GM08714 (cell line): ENCODE measurements around the gene YAP1.

ENCODE experiments used
- H3K4me3 ChIP-seq: fragments of 200-500 bp; sonication (Bioruptor generic); 2 replicates; pipeline ENCODE4 v1.5.1; 2014; ENCODE audit warnings: mild to moderate bottlenecking, low read length, inconsistent platforms
- ZNF274 ChIP-seq: IDR thresholded peaks from 2 replicates; pipeline ENCODE4 v1.6.1; 2012; ENCODE audit warnings: mild to moderate bottlenecking, low read depth, low read length

Gene YAP1

GRCh38 chr11:102138670-102139069, 28.4 kb downstream of the YAP1 start:
- no peak for TF ChIP-seq ZNF274
- H3K4me3 ChIP-seq = no peak overlapping the region

DNA sequence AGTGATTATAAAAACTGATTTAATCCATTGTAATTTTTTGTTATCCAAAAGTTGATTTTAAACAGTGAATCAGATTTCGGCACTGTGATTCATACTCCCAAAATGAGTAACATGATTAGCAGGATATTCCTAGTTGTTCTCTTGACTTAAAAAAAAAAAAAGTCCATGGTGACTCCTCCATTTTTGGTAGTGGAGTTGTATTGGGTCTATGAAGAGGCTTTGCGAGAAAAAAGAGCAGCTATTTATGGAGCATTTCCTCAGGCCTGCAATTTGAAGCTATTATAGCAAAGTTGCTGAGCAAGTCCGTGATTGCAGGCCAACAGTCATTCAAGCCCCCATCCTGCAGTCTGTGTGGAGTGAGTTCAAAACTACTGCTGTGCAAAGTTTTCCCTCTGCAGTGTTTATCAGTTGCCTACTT, 28.8 kb downstream of the YAP1 start:
- TF ChIP-seq ZNF274 = no peak
- no peak overlapping the region for H3K4me3 ChIP-seq

DNA sequence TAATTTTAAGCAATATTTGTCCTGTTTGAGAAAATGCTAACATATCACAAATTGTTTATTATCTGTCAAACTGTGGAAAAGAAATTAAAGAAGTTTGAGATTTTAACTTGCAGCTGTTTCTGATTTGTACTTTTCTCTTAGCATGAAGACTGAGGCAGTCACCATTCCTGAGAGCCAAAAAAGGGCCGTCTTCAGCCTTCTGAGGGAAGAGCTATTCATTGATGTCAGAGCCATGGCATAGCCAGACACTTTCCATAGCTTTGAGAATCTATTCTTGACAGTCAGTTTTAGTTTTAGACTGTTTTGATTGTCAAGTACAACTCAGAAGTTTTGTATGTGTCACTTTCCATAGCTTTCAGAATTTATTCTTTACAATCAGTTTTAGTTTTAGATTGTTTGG, 32.1 kb downstream of the YAP1 start:
- TF ChIP-seq ZNF274 = no peak

DNA sequence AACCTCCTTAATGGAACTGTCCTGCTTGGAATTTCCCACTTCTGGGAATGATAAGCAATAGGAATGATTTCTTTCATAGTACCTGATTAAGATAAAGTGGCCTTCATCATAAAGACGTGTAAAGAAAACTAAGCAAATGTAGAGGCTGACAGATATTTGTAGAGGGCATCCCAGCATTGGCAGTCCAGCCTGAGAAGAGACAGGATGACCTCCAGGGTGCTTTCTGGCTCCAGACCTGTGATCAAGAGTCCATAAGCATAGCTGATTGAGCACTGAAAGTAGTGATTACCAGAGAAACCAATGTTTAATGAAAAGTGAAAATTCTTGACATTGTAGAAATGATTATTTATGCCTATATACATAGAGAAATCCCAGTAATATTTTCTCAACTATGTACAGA, 33.6 kb downstream of the YAP1 start:
- no peak overlapping the region for H3K4me3 ChIP-seq
- no peak for TF ChIP-seq ZNF274

More for the DNA sequence above, 32.1 kb downstream of the YAP1 start:
- H3K4me3 ChIP-seq = no peak overlapping the region

GRCh38 chr11:102144357-102145355, 34.4 kb downstream of the YAP1 start:
- TF ChIP-seq ZNF274 = no peak
- H3K4me3 ChIP-seq = no peak overlapping the region

- H3K4me3 ChIP-seq = no peak overlapping the region
- TF ChIP-seq ZNF274 = no peak
Measured at GRCh38 chr11:102147015-102147414, 36.8 kb downstream of the YAP1 start.

DNA sequence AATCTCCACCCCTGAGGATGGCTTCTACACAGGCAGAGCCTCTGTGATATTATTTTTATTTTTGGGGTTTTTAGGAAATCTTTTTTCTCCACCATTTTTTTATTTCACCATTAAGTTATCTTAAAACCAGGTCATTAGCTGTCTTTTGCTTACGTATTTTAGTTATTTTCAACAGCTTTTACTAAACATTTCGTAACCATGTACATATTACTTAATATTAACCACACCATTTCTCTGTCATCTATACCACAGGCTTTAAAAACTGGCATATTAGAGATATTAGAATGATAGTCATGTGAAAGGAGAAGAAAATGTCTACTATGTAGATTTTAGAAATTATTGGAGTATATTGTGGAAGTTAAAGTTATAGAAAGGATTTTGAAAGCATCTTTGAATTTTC, 37.4 kb downstream of the YAP1 start:
- TF ChIP-seq ZNF274 = no peak
- H3K4me3 ChIP-seq = no peak overlapping the region

DNA sequence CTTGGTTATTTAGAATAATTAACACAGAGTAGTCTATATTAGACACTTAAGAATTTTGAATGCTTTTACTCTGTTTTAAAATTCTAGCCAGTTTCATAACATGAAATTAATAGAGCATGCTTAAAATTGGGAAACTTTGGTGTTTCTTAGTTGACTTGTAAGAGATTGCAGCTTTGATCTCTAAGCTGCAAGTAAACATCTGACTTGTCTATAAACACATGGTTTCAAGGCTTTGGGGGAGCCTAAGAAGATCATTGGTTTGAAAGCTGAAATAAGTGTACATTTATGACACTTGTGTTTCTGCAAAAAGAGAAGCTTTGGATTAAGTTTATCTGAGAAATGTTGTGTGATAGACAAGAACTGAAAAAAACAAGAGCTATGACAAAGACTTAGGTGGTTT, 37.8 kb downstream of the YAP1 start:
- TF ChIP-seq ZNF274 = no peak
- no peak overlapping the region for H3K4me3 ChIP-seq

DNA sequence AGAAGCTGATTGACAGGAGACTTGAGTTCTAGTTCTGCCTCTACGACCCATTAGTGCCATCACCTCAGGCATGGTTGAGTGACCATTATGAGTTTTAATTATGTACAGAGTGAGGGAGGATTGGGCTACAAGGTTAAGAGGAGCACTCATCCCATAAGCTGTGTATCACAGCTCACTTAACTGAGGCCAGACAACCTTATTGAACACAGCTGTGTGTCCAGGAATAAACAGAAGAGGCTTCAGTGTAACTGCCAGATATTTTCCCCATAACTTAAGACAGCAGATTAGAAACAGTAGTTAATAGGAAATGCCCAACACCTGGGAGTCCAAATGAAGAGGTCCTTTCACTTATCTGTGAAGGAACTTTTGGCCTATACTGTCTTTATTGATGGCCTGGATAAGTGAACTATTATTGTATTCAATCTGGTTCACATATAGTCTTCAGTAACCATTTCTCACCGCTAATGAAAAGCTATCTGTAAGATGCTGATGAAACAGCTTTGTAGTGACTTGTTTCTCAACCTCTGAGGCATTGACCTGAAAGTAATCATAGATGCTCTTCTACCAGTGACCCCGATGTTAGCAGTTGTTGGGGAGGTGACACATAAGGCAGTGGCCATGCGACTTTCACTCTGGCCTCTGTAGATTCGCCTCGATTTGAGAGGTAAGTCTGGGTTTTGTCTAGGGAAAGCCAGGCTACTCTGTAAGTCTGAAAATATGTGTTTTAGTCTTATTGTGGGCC, 41.7 kb downstream of the YAP1 start:
- no peak overlapping the region for H3K4me3 ChIP-seq
- no peak for TF ChIP-seq ZNF274

DNA sequence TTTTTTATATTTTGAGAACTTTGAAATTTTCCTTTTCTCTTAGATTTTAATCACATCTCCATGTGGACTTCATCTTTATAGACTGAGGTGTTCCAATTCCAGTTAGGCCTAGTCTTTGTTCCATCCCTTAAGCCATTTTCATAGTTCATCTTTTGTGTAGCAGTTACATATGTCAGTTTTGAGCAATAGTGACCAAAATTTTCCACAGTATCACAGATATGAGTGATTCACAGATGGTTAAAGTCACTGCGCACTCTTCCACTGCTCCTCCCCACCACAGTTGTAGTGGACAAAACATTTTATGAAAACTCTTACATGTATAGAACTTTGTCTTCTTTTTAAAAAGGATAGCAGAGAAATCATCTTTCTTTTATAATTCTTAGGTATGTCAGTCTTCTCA, 42.8 kb downstream of the YAP1 start:
- no peak overlapping the region for H3K4me3 ChIP-seq
- TF ChIP-seq ZNF274 = no peak

GRCh38 chr11:102154806-102155205, 44.6 kb downstream of the YAP1 start:
- no peak for TF ChIP-seq ZNF274
- no peak overlapping the region for H3K4me3 ChIP-seq

DNA sequence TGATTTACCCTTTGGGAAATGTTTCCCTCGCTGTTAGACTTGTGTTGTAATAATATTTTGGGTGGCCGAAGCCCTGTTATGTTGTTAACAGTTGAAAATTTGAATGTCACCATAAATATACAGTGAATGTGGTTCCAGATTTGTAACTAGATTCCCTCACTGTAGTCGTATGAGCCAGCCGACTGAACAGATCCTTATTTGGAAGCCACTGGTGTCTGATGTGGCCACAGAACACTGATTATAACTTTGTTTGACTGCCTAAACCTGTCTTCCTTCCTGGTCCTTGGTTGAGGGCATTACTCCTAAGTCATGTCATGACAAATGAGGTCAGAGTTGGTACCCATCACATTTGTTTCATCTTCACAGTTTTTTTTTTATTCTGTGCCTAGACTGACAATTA, 45.4 kb downstream of the YAP1 start:
- TF ChIP-seq ZNF274 = no peak

GRCh38 chr11:102157219-102157618, 47.0 kb downstream of the YAP1 start:
- H3K4me3 ChIP-seq = no peak overlapping the region
- TF ChIP-seq ZNF274 = no peak

More for the DNA sequence above, 45.4 kb downstream of the YAP1 start:
- no peak overlapping the region for H3K4me3 ChIP-seq

GRCh38 chr11:102158164-102158735, 48.0 kb downstream of the YAP1 start:
- TF ChIP-seq ZNF274 = no peak
- H3K4me3 ChIP-seq = no peak overlapping the region
